A549 (cell line): Measurements from ENCODE around the gene VWA8.

Source experiments
- CTCF ChIP-seq: fragments of >200 bp; sonication (Bioruptor Twin); formaldehyde crosslinking; IDR thresholded peaks from 3 replicates; pipeline ENCODE4 v1.5.1; 2016
- HMGXB4 ChIP-seq: fragments of 250-450 bp; sonication (Bioruptor Pico); IDR thresholded peaks from 2 replicates; pipeline ENCODE4 v1.5.0; 2021; ENCODE audit warnings: mild to moderate bottlenecking, moderate library complexity, borderline replicate concordance
- SMC3 ChIP-seq: fragments of >200 bp; sonication (Bioruptor Twin); formaldehyde crosslinking; IDR thresholded peaks from 3 replicates; pipeline ENCODE4 v1.6.1; 2018; ENCODE audit warnings: inconsistent platforms

DNA sequence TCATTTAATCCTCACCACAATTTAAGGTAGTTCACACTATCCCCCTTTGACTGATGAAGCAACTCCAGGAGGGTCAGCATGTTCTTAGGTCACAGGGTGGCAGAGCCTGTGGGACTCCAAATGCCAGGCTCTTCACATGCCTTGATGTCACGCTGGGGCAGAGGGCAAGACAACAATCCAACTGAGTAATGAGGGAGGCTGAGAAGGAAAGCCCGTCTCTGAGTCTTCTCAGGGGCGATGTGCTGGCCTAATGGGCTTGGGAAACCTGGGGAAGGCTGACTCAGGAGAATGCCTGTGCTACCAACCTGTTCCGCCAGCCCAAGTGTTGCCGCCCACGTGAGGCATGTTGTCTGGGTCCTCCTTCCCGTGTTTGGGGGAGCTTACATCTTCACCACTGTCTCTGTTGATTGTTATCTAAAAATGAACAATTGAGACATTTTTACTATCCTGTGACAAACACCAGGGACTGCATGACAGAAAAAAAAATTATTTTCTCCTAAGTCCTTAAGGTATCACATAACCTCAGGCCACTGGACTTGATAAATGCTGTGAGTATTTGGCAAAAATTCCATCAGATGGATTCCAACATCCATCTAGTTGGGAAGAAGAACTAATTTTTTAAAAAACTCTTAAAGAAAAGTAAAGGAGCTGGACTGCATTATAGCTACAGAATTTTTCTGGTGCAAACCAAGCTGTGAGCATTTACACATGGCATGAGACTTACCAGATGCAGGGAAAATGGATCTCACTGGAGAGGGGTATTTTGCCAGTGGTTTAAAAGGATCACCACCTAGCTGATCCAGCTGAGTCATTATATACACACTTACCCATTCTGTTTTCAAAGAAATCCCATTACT, 346.0 kb downstream of the VWA8 start:
- TF ChIP-seq HMGXB4 (CRISPR knock-in tag) (no peak), SMC3 (no peak), CTCF (no peak)
